ENCODE data around the gene PRRT3. TPM values are rescaled to one million over a fixed set of nuclear protein-coding genes. Genes with fewer than 3 reads are reported as not detected.

Gene PRRT3
- total and polyA plus RNA-seq, 2 of the 13 experiments (the other 11 are each of a cell fraction or from before 2014, with no cell fraction given) = 0.22 to 0.44 TPM

DNA sequence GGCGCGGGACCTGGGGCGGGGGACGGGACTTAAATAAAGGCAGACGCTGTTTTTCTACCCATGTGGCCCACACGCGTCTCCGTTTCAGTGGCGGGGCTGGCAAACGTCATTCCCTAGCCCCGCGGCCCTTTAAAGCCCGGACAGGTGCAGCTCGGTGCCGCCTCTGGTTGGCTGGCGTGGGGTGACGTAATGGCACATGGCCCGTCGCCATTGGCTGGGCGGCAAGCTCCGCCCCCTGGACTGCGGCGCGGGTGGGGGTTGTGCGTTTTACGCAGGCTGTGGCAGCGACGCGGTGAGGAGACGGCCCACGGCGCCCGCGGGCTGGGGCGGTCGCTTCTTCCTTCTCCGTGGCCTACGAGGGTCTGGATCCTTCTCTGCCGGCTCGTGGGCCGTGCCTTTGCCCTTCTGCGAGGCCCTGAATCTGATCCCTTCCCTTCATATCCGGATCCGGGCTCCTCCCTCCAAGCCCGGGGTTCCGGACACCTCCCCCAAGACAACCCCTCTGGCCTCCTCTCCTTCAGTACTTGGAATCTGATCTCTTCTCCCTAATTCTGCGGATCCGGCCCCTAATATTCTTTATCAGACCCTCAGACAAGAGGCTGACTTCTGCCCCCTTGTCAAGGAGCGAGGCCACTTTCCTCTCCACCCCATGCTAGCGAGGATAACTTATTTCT, 18.5 kb downstream of the PRRT3 start, which contains the start of gene CRELD1 (continued):
- TF ChIP-seq SIN3A (IDR thresholded peaks at IDR 0.05; ENCODE audit: borderline replicate concordance, low read depth, low read length) (peak; percentile 87; the same call in 1 of the 2 replicates), EHMT2 (IDR thresholded peaks at IDR 0.05; ENCODE audit: borderline replicate concordance, low read depth, low read length) (no peak), HNF4A (CRISPR knock-in tag; IDR thresholded peaks at IDR 0.05) (no peak), FOXK2 (IDR thresholded peaks at IDR 0.05) (no peak), ZNF460 (CRISPR knock-in tag; IDR thresholded peaks at IDR 0.05; ENCODE audit: borderline replicate concordance) (no peak), MAFG (CRISPR knock-in tag; IDR thresholded peaks at IDR 0.05) (no peak), AGO2 (optimal IDR thresholded peaks at IDR 0.05; ENCODE audit: low read depth, low read length) (no peak), ZNF350 (CRISPR knock-in tag; IDR thresholded peaks at IDR 0.05; ENCODE audit: borderline replicate concordance, low read depth) (no peak), MLLT10 (CRISPR knock-in tag; IDR thresholded peaks at IDR 0.05) (no peak), SSRP1 (CRISPR knock-in tag; IDR thresholded peaks at IDR 0.05) (no peak), ZNF556 (CRISPR knock-in tag; IDR thresholded peaks at IDR 0.05; ENCODE audit: borderline replicate concordance) (no peak), YEATS4 (CRISPR knock-in tag; IDR thresholded peaks at IDR 0.05; ENCODE audit: borderline replicate concordance) (peak; percentile 57; the same call in 1 of the 2 replicates), ZNF879 (CRISPR knock-in tag; IDR thresholded peaks at IDR 0.05) (peak; percentile 5; the same call in 1 of the 2 replicates), SATB2 (CRISPR knock-in tag; IDR thresholded peaks at IDR 0.05) (peak; percentile 72; the same call in 1 of the 2 replicates), RBFOX2 (IDR thresholded peaks at IDR 0.05; ENCODE audit: low read depth, low read length) (peak; percentile 87), TARDBP (CRISPR knock-in tag; IDR thresholded peaks at IDR 0.05) (peak; percentile 73; the same call in 1 of the 2 replicates)
- TF ChIP-seq, protein P1, sequence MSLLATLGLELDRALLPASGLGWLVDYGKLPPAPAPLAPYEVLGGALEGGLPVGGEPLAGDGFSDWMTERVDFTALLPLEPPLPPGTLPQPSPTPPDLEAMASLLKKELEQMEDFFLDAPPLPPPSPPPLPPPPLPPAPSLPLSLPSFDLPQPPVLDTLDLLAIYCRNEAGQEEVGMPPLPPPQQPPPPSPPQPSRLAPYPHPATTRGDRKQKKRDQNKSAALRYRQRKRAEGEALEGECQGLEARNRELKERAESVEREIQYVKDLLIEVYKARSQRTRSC (CRISPR knock-in tag; IDR thresholded peaks at IDR 0.05; ENCODE audit: low read depth) = no peak; the same call in 1 of the 2 replicates
- TF ChIP-seq, protein P2, sequence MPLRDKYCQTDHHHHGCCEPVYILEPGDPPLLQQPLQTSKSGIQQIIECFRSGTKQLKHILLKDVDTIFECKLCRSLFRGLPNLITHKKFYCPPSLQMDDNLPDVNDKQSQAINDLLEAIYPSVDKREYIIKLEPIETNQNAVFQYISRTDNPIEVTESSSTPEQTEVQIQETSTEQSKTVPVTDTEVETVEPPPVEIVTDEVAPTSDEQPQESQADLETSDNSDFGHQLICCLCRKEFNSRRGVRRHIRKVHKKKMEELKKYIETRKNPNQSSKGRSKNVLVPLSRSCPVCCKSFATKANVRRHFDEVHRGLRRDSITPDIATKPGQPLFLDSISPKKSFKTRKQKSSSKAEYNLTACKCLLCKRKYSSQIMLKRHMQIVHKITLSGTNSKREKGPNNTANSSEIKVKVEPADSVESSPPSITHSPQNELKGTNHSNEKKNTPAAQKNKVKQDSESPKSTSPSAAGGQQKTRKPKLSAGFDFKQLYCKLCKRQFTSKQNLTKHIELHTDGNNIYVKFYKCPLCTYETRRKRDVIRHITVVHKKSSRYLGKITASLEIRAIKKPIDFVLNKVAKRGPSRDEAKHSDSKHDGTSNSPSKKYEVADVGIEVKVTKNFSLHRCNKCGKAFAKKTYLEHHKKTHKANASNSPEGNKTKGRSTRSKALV (CRISPR knock-in tag; IDR thresholded peaks at IDR 0.05) = peak; percentile 42
- TF ChIP-seq, protein P3, sequence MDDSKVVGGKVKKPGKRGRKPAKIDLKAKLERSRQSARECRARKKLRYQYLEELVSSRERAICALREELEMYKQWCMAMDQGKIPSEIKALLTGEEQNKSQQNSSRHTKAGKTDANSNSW (CRISPR knock-in tag; IDR thresholded peaks at IDR 0.05; ENCODE audit: borderline replicate concordance) = no peak
- TF ChIP-seq, protein P4, sequence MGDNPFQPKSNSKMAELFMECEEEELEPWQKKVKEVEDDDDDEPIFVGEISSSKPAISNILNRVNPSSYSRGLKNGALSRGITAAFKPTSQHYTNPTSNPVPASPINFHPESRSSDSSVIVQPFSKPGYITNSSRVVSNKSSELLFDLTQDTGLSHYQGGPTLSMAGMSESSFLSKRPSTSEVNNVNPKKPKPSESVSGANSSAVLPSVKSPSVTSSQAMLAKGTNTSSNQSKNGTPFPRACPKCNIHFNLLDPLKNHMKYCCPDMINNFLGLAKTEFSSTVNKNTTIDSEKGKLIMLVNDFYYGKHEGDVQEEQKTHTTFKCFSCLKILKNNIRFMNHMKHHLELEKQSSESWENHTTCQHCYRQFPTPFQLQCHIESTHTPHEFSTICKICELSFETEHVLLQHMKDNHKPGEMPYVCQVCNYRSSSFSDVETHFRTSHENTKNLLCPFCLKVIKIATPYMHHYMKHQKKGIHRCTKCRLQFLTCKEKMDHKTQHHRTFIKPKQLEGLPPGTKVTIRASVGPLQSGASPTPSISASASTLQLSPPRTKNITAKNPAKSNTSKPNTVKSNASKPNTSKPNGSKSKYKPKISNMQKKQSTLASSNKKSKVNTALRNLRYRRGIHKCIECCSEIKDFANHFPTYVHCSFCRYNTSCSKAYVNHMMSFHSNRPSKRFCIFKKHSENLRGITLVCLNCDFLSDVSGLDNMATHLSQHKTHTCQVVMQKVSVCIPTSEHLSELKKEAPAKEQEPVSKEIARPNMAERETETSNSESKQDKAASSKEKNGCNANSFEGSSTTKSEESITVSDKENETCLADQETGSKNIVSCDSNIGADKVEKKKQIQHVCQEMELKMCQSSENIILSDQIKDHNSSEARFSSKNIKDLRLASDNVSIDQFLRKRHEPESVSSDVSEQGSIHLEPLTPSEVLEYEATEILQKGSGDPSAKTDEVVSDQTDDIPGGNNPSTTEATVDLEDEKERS (CRISPR knock-in tag; IDR thresholded peaks at IDR 0.05) = no peak

Data from HepG2 (cell line).